AG10803 (cell line): ENCODE measurements around the gene HSPA12B.

Source experiments
- DNase-seq: peaks from one replicate; pipeline ENCODE4 v3.0.0; 2010; ENCODE audit warnings: low read depth
- H3K4me3 ChIP-seq: 2 replicates; pipeline ENCODE4 v1.5.1; 2011; ENCODE audit warnings: mild to moderate bottlenecking, low read length, control low read depth
- CTCF ChIP-seq: conservative IDR thresholded peaks from 2 replicates; pipeline ENCODE4 v1.5.1; 2011; ENCODE audit warnings: mild to moderate bottlenecking, low read length, control low read depth, inconsistent platforms

Gene HSPA12B

GRCh38 chr20:3738111-3739053, 5.9 kb downstream of the HSPA12B start:
- H3K4me3 ChIP-seq: no peak overlapping the region
- DNase-seq: no peak
- TF ChIP-seq CTCF: no peak

- TF ChIP-seq CTCF: no peak
- no peak for DNase-seq
- H3K4me3 ChIP-seq: no peak overlapping the region
Measured at GRCh38 chr20:3739054-3739925, 6.8 kb downstream of the HSPA12B start.

GRCh38 chr20:3739926-3740451, 7.5 kb downstream of the HSPA12B start:
- no peak overlapping the region for H3K4me3 ChIP-seq
- no peak for TF ChIP-seq CTCF
- no peak for DNase-seq

- no peak overlapping the region for H3K4me3 ChIP-seq
- TF ChIP-seq CTCF: no peak
- no peak for DNase-seq
Measured at GRCh38 chr20:3740615-3741301, 8.3 kb downstream of the HSPA12B start.

GRCh38 chr20:3741836-3742458, 9.5 kb downstream of the HSPA12B start:
- no peak for DNase-seq
- TF ChIP-seq CTCF: no peak

GRCh38 chr20:3743251-3743650, 10.8 kb downstream of the HSPA12B start:
- no peak overlapping the region for H3K4me3 ChIP-seq
- no peak for TF ChIP-seq CTCF
- no peak for DNase-seq

More at GRCh38 chr20:3741836-3742458, 9.5 kb downstream of the HSPA12B start:
- H3K4me3 ChIP-seq: no peak overlapping the region
